ENCODE measurements around the gene DLL3. TPM values are rescaled to one million over a fixed set of nuclear protein-coding genes. Genes with fewer than 3 reads are reported as not detected.

DLL3 gene
- polyA plus RNA-seq, 2 of the 4 experiments (the other 2 are of a cell fraction) = 6.7 to 6.8 TPM

DNA sequence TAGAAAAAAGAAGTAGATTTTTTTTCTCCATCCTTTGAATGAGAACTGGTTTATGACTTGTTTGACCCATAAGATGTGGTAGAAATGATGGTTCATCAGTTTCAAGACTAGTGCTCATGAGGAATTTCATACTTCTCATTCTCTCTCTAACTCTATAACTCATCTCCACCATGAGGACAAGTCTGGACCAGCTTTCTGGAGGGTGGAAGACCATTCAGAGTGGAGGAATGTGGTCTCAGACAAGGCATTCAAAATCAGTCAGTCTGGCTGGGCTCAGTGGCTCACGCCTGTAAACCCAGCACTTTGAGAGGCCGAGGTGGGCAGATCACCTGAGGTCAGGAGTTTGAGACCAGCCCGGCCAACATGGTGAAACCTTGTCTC is 44.7 kb downstream of the DLL3 start:
- Histone ChIP-seq H3K4me3 (no peak overlapping the region), H3K9me3 (no peaks in the 10 kb centered on the region), H3K4me1 (peaks cover 12% of the 10 kb centered on the region), H3K4me2 (no peak overlapping the region), H3K27ac (no peak overlapping the region)
- ATAC-seq = no peak
- no peak for DNase-seq (ENCODE audit: low read depth in 1 of 2, low spot score in 1 of 2)
- ChIA-PET CTCF (interaction anchor here (0.7 to 25.5 kb wide), 13 partner anchors 8 to 300 kb away, joined by 3 to 585 read pairs (median 6); partner anchors contain the start of gene EID2B), POLR2A (interaction anchor here (0.7 kb wide), 1 partner anchor 108 kb away, joined by 3 read pairs; the partner anchor contains the start of gene RPS16)
- peak; percentile 77 for FAIRE-seq
- 64% methylated on average over 3 of the region's 3 CpGs for WGBS (ENCODE audit: missing lambda C conversion rate)
- TF ChIP-seq PHF8 (IDR thresholded peaks at IDR 0.05; ENCODE audit: borderline replicate concordance, low read depth) (no peak), MAZ (IDR thresholded peaks at IDR 0.05; ENCODE audit: borderline replicate concordance, low read depth, low read length) (no peak), EHF (CRISPR knock-in tag; IDR thresholded peaks at IDR 0.05) (no peak), GATA3 (IDR thresholded peaks at IDR 0.05; ENCODE audit: borderline replicate concordance) (no peak), MYC (IDR thresholded peaks at IDR 0.05; ENCODE audit: borderline replicate concordance, low read length) (no peak), HDAC2 (IDR thresholded peaks at IDR 0.05) (no peak)
- TF ChIP-seq, protein P1, sequence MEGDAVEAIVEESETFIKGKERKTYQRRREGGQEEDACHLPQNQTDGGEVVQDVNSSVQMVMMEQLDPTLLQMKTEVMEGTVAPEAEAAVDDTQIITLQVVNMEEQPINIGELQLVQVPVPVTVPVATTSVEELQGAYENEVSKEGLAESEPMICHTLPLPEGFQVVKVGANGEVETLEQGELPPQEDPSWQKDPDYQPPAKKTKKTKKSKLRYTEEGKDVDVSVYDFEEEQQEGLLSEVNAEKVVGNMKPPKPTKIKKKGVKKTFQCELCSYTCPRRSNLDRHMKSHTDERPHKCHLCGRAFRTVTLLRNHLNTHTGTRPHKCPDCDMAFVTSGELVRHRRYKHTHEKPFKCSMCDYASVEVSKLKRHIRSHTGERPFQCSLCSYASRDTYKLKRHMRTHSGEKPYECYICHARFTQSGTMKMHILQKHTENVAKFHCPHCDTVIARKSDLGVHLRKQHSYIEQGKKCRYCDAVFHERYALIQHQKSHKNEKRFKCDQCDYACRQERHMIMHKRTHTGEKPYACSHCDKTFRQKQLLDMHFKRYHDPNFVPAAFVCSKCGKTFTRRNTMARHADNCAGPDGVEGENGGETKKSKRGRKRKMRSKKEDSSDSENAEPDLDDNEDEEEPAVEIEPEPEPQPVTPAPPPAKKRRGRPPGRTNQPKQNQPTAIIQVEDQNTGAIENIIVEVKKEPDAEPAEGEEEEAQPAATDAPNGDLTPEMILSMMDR (IDR thresholded peaks at IDR 0.05) = no peak

DNA sequence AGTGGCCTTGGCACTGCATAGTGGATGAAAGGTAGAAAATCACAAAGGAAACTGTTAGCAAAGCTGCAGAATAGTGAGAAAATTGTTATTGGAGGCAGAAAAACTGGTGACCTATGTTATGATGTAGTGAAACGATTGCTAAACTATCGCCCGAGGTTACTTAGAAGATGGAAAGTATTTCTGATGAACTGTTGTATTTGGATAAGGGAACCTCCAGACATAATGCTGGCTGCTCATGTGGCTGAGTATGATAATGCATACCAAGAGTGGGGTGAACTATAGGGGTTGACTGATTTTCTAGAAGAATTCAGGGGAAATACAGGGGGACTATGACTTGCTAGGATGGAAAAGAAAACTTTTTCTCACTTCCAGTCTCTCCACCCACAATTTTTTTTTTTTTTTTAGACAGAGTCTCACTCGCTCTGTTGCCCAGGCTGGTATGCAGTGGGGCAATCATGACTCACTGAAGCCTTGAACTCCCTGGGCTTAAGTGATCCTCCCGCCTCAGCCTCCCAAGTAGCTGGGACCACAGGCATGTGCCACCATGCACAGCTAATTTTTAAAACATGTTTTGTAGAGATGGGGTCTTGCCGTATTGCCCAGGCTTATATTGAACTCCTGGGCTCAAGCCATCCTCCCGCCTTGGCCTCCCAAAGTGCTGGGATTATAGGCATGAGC is 45.6 kb downstream of the DLL3 start:
- Histone ChIP-seq H3K9me3 (no peaks in the 10 kb centered on the region), H3K4me2 (no peak overlapping the region), H3K4me3 (no peak overlapping the region), H3K4me1 (peaks cover 6% of the 10 kb centered on the region; the same call in 2 of the 3 replicates), H3K27ac (no peak overlapping the region)
- WGBS (ENCODE audit: missing lambda C conversion rate) = 58% methylated on average over 7 of the region's 7 CpGs
- ChIA-PET POLR2A (interaction anchor here (0.7 to 1.0 kb wide), 2 partner anchors 108 to 109 kb away, joined by 3 to 6 read pairs; partner anchors contain the start of gene RPS16), CTCF (interaction anchor here (0.6 to 25.5 kb wide), 11 partner anchors 8 to 299 kb away, joined by 3 to 585 read pairs (median 5); partner anchors contain the start of gene EID2B)
- DNase-seq (ENCODE audit: low read depth in 1 of 2, low spot score in 1 of 2) (no peak), FAIRE-seq (peak; percentile 54), ATAC-seq (no peak)
- TF ChIP-seq PHF8 (IDR thresholded peaks at IDR 0.05; ENCODE audit: borderline replicate concordance, low read depth) (no peak), NPAS2 (CRISPR knock-in tag; IDR thresholded peaks at IDR 0.05; ENCODE audit: borderline replicate concordance) (no peak), FOSL2 (IDR thresholded peaks at IDR 0.05) (no peak), FOSL2 (CRISPR knock-in tag; IDR thresholded peaks at IDR 0.05) (peak; percentile 42; the same call in 1 of the 2 replicates), HOXA7 (CRISPR knock-in tag; IDR thresholded peaks at IDR 0.05) (no peak)

DNA sequence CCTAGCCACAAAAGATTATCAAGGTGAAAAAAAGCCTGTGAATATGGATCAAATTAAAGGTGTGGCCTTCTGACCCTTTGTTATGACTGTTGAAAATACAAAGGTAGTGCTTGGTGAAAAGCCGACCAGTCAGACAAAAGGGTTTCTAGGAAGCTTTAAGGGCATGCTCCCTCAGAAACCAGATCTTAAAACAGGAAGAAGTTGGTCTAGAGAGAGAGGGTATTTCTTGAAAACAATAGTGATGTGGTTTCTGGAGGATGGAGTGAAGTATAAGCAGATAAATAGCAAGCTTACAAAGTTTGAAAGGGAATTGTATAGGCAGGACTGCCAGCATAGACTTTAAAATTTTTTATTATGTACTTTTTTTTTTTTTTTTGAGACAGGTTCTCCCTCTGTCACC is 46.2 kb downstream of the DLL3 start:
- H3K4me2 ChIP-seq = no peak overlapping the region
- ChIA-PET CTCF (interaction anchor here (1.0 to 25.5 kb wide), 10 partner anchors 9 to 299 kb away, joined by 3 to 585 read pairs (median 6); partner anchors contain the start of gene EID2B), POLR2A (interaction anchor here (1.0 kb wide), 1 partner anchor 109 kb away, joined by 6 read pairs; the partner anchor contains the start of gene RPS16)
- ATAC-seq (no peak), FAIRE-seq (no peak), DNase-seq (ENCODE audit: low read depth in 1 of 2, low spot score in 1 of 2) (no peak)
- no peak overlapping the region for H3K27ac ChIP-seq
- TF ChIP-seq MYC (IDR thresholded peaks at IDR 0.05; ENCODE audit: borderline replicate concordance, low read length) (no peak), GATA3 (IDR thresholded peaks at IDR 0.05; ENCODE audit: borderline replicate concordance) (no peak), TFCP2L1 (CRISPR knock-in tag; IDR thresholded peaks at IDR 0.05) (no peak), MAZ (IDR thresholded peaks at IDR 0.05; ENCODE audit: borderline replicate concordance, low read depth, low read length) (no peak), POLR2A (IDR thresholded peaks at IDR 0.05; ENCODE audit: low read length) (no peak), ESRRA (IDR thresholded peaks at IDR 0.05; ENCODE audit: borderline replicate concordance, low read length) (no peak)
- TF ChIP-seq, protein P2, sequence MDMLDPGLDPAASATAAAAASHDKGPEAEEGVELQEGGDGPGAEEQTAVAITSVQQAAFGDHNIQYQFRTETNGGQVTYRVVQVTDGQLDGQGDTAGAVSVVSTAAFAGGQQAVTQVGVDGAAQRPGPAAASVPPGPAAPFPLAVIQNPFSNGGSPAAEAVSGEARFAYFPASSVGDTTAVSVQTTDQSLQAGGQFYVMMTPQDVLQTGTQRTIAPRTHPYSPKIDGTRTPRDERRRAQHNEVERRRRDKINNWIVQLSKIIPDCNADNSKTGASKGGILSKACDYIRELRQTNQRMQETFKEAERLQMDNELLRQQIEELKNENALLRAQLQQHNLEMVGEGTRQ (IDR thresholded peaks at IDR 0.05) = no peak
- TF ChIP-seq, protein P3, sequence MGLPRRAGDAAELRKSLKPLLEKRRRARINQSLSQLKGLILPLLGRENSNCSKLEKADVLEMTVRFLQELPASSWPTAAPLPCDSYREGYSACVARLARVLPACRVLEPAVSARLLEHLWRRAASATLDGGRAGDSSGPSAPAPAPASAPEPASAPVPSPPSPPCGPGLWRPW (IDR thresholded peaks at IDR 0.05) = no peak
- TF ChIP-seq, protein P4, sequence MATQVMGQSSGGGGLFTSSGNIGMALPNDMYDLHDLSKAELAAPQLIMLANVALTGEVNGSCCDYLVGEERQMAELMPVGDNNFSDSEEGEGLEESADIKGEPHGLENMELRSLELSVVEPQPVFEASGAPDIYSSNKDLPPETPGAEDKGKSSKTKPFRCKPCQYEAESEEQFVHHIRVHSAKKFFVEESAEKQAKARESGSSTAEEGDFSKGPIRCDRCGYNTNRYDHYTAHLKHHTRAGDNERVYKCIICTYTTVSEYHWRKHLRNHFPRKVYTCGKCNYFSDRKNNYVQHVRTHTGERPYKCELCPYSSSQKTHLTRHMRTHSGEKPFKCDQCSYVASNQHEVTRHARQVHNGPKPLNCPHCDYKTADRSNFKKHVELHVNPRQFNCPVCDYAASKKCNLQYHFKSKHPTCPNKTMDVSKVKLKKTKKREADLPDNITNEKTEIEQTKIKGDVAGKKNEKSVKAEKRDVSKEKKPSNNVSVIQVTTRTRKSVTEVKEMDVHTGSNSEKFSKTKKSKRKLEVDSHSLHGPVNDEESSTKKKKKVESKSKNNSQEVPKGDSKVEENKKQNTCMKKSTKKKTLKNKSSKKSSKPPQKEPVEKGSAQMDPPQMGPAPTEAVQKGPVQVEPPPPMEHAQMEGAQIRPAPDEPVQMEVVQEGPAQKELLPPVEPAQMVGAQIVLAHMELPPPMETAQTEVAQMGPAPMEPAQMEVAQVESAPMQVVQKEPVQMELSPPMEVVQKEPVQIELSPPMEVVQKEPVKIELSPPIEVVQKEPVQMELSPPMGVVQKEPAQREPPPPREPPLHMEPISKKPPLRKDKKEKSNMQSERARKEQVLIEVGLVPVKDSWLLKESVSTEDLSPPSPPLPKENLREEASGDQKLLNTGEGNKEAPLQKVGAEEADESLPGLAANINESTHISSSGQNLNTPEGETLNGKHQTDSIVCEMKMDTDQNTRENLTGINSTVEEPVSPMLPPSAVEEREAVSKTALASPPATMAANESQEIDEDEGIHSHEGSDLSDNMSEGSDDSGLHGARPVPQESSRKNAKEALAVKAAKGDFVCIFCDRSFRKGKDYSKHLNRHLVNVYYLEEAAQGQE (IDR thresholded peaks at IDR 0.05) = no peak
- H3K4me1 ChIP-seq = peaks cover 6% of the 10 kb centered on the region; the same call in 2 of the 3 replicates
- H3K4me3 ChIP-seq = no peak overlapping the region
- no peaks in the 10 kb centered on the region for H3K9me3 ChIP-seq
- 60% methylated on average over 1 of the region's 1 CpG for WGBS (ENCODE audit: missing lambda C conversion rate)
